Stimulated activated CD4-positive, alpha-beta T cell treated with anti-CD3 and anti-CD28 coated beads, Interleukin-2, amount 100 ng/mL, for 24 hours (primary cell): ENCODE results near the gene PLD2.
"Not testable (repeated sequence)": the region's sequence is repeated elsewhere in the genome, so short reads cannot be mapped to it uniquely, and the experiment has no call there.

Experiments used
- DNase-seq, 2 donors: peaks; one replicate each; pipeline ENCODE4 v3.0.0-alpha.2; 2020

Gene PLD2

DNA sequence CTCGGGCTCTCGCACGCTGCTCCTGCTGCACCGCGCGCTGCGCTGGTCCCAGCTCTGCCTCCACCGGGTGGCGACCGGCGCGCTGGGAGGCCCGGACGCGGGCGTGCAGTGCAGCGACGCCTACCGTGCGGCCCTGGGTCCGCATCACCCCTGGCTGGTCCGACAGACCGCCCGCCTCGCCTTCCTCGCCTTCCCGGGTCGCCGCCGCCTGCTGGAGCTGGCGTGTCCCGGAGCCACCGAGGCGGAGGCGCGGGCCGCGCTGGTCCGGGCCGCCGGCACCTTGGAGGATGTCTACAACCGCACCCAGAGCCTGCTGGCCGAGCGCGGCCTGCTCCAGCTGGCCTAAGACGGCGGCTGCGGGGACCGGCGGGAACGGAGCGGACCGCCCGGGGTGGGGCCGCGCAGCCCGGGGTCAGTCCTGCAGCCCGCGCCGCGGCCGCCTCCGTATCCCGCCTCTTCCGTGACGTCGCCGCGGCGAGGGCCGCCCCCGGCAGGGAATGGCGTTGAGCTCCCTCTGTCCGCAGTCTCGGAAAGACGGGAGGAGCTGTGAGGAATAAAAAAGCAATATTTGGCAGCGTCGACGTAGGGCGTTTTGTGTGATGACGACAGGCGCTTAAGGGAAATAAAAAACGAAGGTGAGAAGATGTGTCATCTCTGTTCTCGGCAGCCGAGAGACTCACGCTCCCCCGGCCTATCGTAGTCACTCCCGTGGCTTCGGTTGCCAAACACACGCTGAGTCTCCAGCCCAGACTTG is 16.8 kb upstream of the PLD2 start:
- peak; percentile 80 to 85 for DNase-seq

GRCh38 chr17:4790705-4791088 is 16.3 kb upstream of the PLD2 start:
- no peak for DNase-seq

DNA sequence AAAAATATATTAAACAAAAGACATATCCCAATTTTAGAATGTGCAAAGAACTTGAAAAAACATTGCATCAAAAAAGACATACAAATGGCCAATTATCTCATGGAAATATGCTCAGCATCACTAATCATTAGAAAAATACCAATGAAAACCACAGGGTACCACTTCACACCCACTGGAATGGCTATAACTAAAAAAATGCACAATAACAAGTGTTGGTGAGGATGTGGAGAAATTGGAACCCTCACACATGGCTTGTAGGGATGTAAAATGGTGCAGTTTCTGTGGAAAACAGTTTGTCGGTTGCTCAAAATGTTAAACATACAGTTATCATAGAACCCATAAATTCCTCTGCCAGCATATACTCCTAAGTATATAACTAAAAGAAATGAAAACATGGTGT is 11.8 kb upstream of the PLD2 start:
- no peak for DNase-seq

DNA sequence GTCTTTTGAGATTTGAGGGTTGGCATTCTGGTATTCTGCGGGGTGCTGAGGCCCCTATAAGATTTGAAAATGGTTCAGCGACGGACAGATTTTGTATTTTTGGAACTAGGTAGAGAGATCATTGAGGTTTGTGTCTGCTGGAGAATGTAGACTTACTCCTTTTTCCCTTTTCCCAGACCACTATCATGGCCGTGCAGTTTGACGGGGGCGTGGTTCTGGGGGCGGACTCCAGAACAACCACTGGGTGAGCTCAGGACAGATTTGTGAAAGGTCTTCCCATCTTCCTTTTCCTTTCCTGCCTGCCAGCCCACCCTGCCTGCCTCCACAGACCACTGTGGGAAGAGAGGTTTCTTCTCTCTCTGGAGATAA is 10.4 kb upstream of the PLD2 start:
- peak; percentile 61 to 64 for DNase-seq

DNA sequence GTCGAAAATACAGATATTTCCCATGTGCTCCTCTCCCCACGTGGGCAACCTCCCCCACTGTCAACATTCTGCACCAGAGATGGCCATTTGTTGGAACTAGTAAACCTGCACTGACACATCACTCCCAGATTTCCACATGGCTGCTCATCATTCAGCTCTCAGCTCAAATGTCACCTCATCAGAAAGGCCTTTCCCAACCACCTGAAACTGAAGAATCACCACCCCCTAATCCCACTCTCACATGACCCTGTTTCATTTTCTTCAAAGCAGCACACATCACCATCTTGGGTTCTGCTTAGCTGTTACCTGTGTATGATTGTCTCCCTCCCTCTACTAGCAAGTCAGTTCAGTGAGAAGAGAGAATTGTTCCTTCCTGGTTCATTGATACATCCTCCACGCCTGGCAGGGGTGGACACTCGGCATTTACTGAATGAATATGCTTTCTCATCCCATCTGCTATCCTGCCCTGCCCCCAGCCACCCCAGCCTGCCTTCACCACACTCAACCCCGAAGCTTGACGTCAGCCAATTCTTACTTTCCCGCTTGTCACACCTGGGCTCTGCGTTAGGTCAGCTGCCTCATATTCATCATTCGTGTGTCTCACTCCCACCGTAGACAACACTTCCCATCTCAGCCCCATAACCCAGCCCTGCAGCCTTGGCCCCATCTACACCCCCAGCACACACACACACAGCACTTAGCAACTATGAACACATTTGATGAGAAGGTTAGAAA is 6.3 kb upstream of the PLD2 start:
- no peak for DNase-seq

DNA sequence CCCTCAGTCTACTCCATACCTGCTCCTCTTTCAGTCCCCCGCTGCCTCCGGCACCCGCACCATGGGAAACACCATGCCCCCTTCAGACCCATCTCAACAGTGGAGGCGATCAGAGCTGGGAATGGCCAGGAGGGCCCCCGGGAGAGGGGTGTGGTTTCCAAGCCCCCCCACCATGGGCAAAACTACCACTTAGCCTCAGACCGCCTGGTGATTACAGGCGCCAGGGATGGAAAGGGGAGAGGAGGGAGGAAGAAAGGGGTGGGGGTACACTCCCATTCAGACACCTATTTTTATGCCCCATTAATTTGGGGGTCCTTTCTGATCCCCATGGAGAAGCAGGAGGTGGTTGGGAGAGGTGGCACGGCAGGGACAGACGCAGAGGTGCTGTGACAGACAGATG is 4.7 kb upstream of the PLD2 start, which contains the start of gene C17orf114:
C17orf114 (minus strand) TSS at position 101 of the 400 bp plus-strand sequence.
- no peak for DNase-seq

DNA sequence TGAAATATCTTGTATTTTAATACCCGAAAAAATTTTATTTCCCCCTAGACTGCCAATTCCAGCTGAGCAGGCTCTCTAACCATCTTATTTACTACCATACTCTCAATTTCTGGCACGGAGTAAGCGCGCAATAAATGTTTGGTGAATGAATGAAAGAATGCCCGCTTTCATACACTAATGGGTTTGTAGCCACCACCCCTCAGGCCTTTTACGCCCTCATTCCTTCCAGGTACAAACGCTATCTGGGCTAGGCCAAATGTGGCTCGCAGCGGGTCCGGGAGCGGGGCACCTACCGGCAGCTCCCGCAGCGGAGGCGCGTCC is 536 bp upstream of the PLD2 start:
- no peak for DNase-seq

- no peak for DNase-seq
Observed at GRCh38 chr17:4807605-4808377, 839 bp downstream of the PLD2 start.

GRCh38 chr17:4808378-4808767 is 1.4 kb downstream of the PLD2 start:
- no peak for DNase-seq

DNA sequence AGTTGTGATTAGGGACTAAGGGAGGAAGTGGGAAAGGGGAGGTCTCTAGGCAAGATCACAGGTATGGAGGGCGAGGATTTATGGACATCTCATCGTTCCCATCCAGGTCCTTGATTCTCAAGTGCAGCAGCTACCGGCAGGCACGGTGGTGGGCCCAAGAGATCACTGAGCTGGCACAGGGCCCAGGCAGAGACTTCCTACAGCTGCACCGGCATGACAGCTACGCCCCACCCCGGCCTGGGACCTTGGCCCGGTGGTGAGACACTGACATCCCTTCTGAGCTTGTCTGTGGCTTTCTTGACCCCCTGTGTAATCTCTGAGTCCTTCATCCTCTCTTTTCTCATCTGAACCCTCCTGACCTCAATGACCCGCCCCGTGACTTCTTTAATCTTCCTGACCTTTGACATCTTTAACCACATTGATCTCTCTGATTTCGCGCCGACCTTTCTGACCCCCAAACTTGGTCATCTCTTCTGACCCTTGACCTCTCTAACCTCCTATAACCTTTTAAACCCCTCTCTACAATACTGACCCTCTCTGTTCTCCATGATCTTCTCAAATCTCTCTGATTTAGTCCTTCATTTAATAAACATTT is 3.8 kb downstream of the PLD2 start:
- DNase-seq: no peak

DNA sequence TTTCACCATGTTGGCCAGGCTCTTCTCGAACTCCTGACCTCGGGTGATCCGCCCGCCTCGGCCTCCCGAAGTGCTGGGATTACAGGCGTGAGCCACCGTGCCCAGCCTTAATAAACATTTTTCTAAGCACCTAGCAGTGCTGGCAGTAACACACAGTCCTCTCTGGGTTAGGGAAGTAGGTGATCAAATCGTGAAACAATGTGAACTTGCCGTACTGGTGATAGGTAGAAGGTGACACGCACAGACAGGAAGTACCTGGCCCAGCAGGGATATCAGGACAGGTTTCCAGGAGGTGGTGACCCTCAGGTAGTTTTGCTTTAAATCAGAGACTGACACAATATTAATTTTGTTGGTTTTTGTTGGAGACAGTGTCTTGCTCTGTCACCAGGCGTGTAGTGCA is 4.5 kb downstream of the PLD2 start:
- DNase-seq: no peak

DNA sequence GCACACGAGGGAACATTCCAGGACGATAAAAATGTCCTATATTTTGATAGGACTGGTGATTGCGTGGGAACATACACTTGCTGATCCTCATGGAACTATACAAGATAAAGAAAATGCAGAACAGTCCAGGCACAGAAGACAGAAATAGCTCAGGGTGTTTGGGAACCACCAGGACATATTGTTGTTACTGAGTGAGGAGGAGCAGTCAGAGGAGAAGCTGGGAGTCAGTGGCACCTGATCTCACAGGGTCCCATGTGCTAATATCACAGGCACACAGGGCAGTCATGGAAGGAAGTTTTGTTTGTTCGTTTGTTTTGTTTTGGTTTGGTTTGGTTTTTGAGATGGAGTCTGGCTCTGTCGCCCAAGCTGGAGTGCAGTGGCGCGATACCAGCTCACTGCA is 5.7 kb downstream of the PLD2 start:
- no peak for DNase-seq

DNA sequence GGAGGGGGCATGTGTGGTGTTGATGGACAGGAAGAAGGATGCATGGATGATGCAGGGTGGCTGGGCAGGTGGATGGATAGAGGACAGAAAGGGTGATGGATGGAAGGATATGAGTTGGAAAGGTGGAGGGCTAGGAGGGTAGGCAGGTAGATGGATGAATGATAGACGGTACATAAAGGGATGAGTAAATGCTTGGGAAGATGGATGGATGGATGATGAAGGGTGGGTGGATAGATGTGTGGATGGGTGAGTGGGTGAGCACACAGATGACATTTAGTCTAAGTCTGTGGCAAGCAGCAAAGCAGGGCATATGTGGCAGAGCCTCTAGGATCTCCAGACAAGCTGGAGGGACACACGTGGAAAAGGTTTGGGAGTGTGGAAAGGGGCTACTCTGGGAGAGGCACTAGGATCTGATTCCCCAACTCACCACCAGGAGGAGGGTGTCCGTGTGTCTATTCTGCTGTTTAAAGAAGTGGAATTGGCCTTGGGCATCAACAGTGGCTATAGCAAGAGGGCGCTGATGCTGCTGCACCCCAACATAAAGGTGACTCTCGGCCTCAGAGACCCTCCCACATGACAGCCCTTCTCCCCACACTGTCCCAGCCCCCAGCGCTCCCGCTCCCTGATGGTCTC is 8.2 kb downstream of the PLD2 start:
- no peak for DNase-seq

GRCh38 chr17:4816826-4817225 is 9.9 kb downstream of the PLD2 start:
- no peak for DNase-seq

DNA sequence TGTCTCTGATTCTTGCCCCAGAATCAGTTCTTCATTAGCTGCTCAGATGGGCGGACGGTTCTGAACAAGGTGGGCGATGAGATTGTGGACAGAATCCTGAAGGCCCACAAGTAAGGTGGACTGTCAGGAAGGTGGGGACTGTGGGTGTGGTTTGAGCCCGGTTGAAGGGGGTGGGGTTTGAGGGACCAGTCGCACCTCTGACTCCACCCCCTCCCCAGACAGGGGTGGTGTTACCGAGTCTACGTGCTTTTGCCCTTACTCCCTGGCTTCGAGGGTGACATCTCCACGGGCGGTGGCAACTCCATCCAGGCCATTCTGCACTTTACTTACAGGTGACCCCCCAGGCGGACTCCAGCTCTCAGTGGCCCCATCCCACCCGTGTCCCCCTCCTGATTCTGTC is 11.3 kb downstream of the PLD2 start:
- no peak for DNase-seq

DNA sequence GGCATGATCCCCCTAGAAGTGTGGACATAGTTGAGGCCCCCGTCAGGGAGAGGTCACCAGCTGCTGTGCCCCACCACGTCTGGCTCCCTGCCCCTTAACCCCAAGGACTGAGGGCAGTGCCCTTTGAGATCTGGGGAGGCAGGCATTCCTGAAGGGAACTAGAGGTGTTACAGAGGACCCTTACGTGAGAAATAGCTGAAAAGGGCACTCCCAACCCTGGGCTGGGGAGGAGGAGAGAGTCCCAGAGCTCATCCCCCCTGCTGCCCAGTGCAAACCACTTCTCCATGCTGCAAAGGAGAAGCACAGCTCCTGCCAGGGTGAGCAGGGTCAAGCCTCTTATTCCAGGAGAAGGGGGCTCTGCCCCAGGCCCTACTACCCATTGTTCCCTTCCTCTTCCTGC is 15.9 kb downstream of the PLD2 start:
- DNase-seq: no peak

DNA sequence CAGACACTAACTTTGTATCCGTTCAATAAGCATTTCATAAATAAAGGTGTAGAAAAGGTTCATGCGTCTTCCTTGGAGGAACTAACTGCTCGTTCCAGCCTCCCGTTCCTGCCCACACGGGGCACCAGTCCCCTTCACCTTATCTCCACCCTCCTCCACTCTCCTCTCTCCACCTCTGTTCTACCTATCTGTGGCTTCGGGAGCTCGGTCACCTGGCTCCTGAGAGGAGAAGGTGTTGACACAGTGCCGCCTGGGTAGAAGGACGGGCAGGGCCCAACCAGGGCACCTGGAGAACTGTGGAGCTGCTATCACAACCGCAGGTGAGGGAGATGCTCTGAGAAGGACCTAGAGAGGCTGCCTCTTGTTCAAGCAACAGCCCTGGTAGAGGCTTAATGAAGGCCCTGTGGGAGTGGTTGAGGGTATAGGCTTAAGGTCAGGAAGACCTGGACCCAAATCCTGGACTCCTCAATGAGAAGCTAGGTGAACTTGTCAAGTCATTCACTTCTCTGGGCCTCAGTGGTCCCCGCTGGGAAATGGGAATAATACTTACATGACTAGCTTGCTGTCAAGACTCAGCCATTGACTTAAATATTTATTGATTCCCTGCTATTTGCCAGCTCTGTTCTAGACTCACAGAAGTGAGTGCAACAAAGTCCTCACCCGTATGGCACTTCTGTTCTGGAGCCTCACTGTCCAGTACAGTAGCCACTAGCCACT is 16.6 kb downstream of the PLD2 start:
- DNase-seq: no peak

- DNase-seq: no peak
Observed at GRCh38 chr17:4827399-4827798, 20.4 kb downstream of the PLD2 start.

- DNase-seq: not testable (repeated sequence)
Observed at GRCh38 chr17:4832829-4833177, 25.9 kb downstream of the PLD2 start.

DNA sequence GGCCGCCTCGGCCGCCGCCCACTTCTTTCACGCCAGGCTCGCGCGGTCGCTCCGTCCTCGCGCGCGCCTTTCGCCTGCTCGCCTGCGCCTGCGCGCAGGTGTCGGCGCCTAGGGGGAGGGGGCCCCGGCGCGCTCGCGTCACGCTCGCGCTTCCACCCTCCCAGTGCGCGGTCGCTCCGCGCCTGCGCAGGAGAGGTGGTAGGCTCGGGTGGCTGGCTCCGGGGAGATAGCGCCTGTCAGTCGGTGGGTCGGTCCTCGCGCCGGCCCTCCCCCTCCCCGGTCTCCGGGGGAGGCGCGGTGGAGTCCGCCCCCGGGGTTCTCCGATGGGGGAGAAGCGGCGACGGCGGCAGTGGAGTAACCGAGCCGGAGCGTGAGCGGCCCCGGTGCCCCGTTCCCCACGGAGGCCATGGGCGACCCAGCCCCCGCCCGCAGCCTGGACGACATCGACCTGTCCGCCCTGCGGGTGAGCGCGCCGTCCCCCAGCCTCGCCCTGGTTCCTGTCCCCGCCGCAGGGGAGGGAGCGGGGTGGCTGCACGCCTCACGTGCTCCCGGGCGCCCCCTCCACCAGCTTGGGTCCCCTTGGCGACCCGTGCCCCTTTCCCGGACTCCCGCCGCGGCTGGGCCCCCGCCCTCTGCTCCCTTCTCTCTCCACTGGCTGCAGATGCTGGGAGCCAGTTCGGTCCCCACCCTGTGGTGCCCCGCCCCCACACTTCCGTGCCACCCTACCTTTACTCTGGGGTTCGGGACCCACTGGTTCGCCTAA is 26.4 kb downstream of the PLD2 start, which contains the start of gene MINK1:
MINK1 (plus strand) TSS at position 163 of the 763 bp plus-strand sequence; CDS start at position 407, 244 bp downstream.
- DNase-seq: peak; percentile 86 to 88

- DNase-seq: peak in 1 of 2 donors; percentile 17
Observed at GRCh38 chr17:4833941-4834680, 27.2 kb downstream of the PLD2 start.
